Right lobe of liver (tissue), 6 donors: ENCODE data around the gene UTP4. TPM values are rescaled to one million over a fixed set of nuclear protein-coding genes. Genes with fewer than 3 reads are reported as not detected.

Experiments used
- ATAC-seq, 4 donors: fragments of 200-7000 bp; cut with Tn5 transposase; one replicate each; pipeline ENCODE4 v1.9.1; 2020; ENCODE audit warnings: mild to moderate bottlenecking in 4 of 4, moderate library complexity in 4 of 4
- DNase-seq, 3 donors: peaks; one replicate each; pipeline ENCODE4 v3.0.0-alpha.2; 2020
- H3K27ac ChIP-seq, 3 donors: fragments of 200-600 bp; one replicate each; pipeline ENCODE4 v1.8.0; 2022
- H3K27me3 ChIP-seq, 2 donors: fragments of 200-600 bp; one replicate each; pipeline ENCODE4 v1.8.0; 2022
- H3K36me3 ChIP-seq, 4 donors: fragments of 200-600 bp; sonication (generic) in 1 of 4; one replicate each; pipeline versions ENCODE4 v1.5.1 to v1.8.0; 2017 to 2022; ENCODE audit warnings: control low read depth in 1 of 4
- H3K4me1 ChIP-seq, 4 donors: fragments of 200-600 bp; sonication (generic) in 1 of 4; one replicate each; pipeline versions ENCODE4 v1.5.1 to v1.8.0; 2017 to 2022; ENCODE audit warnings: control low read depth in 1 of 4
- H3K4me3 ChIP-seq, 3 donors: fragments of 200-600 bp; one replicate each; pipeline ENCODE4 v1.8.0; 2022
- H3K9me3 ChIP-seq, 4 donors: fragments of 200-600 bp; sonication (generic) in 1 of 4; one replicate each; pipeline versions ENCODE4 v1.5.1 to v1.8.0; 2017 to 2022; ENCODE audit warnings: control low read depth in 1 of 4
- POLR2A ChIP-seq: fragments of 450-650 bp; IDR thresholded peaks from one replicate; pipeline ENCODE4 v1.6.1; 2017; ENCODE audit warnings: antibody characterized with exemption, mild to moderate bottlenecking
- WGBS: methylation state at CpG from one replicate; pipeline ENCODE4 v1.1.6; 2018; ENCODE audit warnings: low coverage, low lambda C conversion rate; ENCODE audit not compliant: insufficient coverage; ENCODE audit errors: missing lambda C conversion rate; 5-methylcytosine and 5-hydroxymethylcytosine counted together
- intact Hi-C, 2 donors: fragments of 100-400 bp; cut with DNase I; formaldehyde crosslinking; loops; one replicate each; pipeline versions ENCODE4 v1.11.2 to v1.14.1; 2022
- total RNA-seq, 6 experiments: library from RNA; depleted of rRNA in 2 of 6; stranded (reverse); fragments of >200 nt in 2 of 6; fragmentation: NEBNext Ultra II Directional in 3 of 6; extraction: Animal tissue kit (Norgen Biotek cat#: 25700) in 3 of 6; gene quantifications; one replicate each; pipeline versions ENCODE4 v1.1.0 to v1.2.4, GENCODE V29; 2016 to 2023
- TF ChIP-seq, protein P1 (sequence below), 4 donors: fragments of 200-600 bp in 3 of 4; fragments of 450-650 bp in 1 of 4; IDR thresholded peaks; one replicate each; pipeline versions ENCODE4 v1.5.1 to v1.8.0; 2016 to 2022; ENCODE audit warnings: antibody characterized with exemption in 4 of 4, mild to moderate bottlenecking in 2 of 4
- donor health status: DM: no; HTN: yes; CAD: no.
- donor health status: DM: no; HTN: no; CAD: no.
- donor health status: DM: no; HTN: no; CAD: no.
- donor health status: DM: no; HTN: yes; CAD: no.
- donor health status: DM: no; HTN: yes; CAD: no.

Gene UTP4
- total RNA-seq, 6 experiments from 2014 or later = 13.9 to 22.2 (median 19.6) TPM

DNA sequence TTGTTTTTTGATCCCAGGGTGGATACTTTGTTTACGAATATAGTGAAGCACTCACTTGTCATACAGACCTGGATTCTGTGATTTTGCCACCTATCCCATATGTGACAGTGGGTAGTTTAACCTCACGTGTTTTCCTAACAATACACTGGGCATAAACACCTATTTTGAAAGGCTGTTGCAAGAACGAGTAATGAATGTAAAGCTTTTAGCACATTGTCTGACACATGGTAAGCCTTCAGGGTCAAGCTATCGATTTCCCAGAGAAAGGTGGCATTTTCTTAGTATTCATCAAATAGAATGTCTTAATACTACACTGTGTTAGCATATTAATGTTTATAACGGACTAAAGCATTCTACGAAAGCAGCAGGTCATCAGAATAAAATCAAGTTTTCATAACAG, 2.0 kb upstream of the UTP4 start:
- no peaks in the 10 kb centered on the region for H3K36me3 ChIP-seq
- H3K27me3 ChIP-seq = no peaks in the 10 kb centered on the region
- H3K9me3 ChIP-seq = no peaks in the 10 kb centered on the region
- TF ChIP-seq POLR2A = no peak
- TF ChIP-seq, protein P1, sequence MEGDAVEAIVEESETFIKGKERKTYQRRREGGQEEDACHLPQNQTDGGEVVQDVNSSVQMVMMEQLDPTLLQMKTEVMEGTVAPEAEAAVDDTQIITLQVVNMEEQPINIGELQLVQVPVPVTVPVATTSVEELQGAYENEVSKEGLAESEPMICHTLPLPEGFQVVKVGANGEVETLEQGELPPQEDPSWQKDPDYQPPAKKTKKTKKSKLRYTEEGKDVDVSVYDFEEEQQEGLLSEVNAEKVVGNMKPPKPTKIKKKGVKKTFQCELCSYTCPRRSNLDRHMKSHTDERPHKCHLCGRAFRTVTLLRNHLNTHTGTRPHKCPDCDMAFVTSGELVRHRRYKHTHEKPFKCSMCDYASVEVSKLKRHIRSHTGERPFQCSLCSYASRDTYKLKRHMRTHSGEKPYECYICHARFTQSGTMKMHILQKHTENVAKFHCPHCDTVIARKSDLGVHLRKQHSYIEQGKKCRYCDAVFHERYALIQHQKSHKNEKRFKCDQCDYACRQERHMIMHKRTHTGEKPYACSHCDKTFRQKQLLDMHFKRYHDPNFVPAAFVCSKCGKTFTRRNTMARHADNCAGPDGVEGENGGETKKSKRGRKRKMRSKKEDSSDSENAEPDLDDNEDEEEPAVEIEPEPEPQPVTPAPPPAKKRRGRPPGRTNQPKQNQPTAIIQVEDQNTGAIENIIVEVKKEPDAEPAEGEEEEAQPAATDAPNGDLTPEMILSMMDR (IDR thresholded peaks at IDR 0.05) = no peak
- intact Hi-C loops = no loop called here
- DNase-seq = no peak
- 64% methylated on average over 6 of the region's 6 CpGs for WGBS
- no peak overlapping the region for H3K4me3 ChIP-seq
- H3K27ac ChIP-seq = no peak overlapping the region
- H3K4me1 ChIP-seq = peaks cover 0 to 29% (median 0%) of the 10 kb centered on the region in 4 donors
- no peak for ATAC-seq

DNA sequence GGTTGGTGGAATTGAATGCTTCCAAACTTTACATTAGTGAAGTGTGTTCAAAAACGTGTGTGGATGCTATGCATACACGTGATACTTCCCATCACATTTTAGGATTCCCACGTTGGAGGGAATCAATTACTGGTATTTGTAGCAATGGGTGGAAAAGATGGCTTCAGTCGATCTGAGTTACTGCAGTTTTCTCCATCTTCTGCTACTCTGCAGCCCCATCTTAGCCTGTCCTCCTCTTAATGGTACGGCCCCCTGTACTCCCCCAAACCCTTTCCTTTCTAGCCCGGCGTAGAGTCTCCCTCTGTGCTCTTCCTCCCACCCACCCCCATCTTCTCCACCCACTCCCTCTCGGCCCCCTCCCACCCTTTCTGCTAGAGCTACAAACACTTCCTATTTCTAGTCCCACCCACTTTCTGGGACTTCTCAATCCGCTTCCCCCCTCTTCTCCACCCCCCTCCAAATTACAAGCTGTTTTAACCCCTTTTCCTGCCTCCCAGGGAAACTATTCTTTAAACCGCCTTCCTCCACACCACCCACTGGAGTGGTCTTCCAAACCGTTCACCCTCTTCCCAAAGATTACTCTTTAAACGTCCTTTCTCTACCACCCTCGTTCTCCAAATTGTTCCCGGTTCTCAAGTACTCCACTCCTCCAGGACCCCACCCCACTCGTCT, 1.1 kb upstream of the UTP4 start:
- TF ChIP-seq, protein P1 (IDR thresholded peaks at IDR 0.05) = no peak
- no peak for TF ChIP-seq POLR2A
- peaks cover 0 to 29% (median 0%) of the 10 kb centered on the region in 4 donors for H3K4me1 ChIP-seq
- H3K36me3 ChIP-seq = no peaks in the 10 kb centered on the region
- intact Hi-C loops = no loop called here
- WGBS = 5% methylated on average over 15 of the region's 15 CpGs
- peak overlapping the region; percentile 87 to 93 (median 90) for H3K4me3 ChIP-seq
- no peaks in the 10 kb centered on the region for H3K27me3 ChIP-seq
- ATAC-seq (peak in 3 of 4 donors; percentile 2 to 25 (median 19)), DNase-seq (no peak)
- H3K27ac ChIP-seq = peak overlapping the region; percentile 37 to 91 (median 87)
- H3K9me3 ChIP-seq = no peaks in the 10 kb centered on the region

DNA sequence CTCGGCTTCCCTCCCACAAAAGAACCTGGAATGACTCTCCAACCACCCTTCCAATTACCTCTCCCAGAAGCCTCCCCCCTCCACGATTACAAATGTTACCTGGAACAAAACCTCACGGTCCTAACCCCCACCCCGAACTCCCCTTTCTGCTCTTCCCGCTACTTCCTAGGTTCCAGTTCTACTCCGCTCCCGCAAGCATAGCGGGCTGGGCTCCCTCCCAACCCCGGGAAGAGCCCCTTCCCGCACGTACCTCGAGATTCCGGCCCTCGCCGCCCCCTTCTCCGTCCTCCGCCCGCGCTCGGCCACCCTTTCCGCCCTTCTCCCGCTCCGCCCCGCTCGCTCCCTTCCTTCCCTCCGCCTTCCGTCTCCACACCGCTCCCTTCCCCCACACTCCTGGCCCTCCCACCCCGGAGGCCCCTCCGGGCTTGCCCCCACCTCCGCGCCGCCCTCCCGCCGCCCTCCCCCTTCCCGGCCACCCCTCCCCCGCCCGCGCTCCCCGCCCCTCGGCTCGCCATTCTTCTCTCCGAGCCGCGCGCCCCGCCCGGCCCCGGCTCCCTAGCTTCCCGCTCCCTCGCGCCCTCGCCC, 518 bp upstream of the UTP4 start:
- TF ChIP-seq POLR2A = no peak
- TF ChIP-seq, protein P1 (IDR thresholded peaks at IDR 0.05) = no peak
- peak; percentile 70 to 83 (median 78) for ATAC-seq
- WGBS = 1% methylated on average over 53 of the region's 53 CpGs
- Histone ChIP-seq H3K9me3 (no peaks in the 10 kb centered on the region), H3K4me1 (peaks cover 0 to 29% (median 0%) of the 10 kb centered on the region in 4 donors), H3K4me3 (peak overlapping the region; percentile 87 to 93 (median 90)), H3K27me3 (no peaks in the 10 kb centered on the region), H3K27ac (peak overlapping the region; percentile 68 to 91 (median 87)), H3K36me3 (peaks cover 0 to 6% (median 0%) of the 10 kb centered on the region in 4 donors)
- intact Hi-C loops = no loop called here
- DNase-seq = peak; percentile 77 to 88 (median 83)

DNA sequence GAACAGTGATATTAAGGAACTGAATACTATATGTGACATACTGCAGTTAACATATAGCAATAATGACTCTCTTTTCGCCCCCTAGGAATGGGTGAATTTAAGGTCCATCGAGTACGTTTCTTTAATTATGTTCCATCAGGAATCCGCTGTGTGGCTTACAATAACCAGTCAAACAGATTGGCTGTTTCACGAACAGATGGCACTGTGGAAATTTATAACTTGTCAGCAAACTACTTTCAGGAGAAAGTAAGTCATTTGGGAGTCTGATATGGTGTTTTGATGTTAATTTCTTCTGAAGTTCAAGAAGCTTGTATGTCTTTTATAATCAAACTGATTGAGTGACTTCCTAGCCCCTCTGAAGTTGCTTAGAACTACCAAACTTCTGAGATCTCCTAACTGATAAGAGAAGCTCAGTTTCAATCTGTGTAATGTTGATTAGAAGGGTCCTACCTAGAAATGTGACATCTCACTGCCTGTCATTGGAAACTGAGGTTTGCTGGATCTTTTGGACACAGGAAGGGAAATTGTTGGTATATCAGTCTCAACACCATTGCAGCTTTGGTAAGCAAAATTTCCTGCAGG, 1.0 kb downstream of the UTP4 start:
- DNase-seq = no peak
- Histone ChIP-seq H3K4me3 (peak overlapping the region; percentile 87 to 93 (median 90)), H3K4me1 (peaks cover 0 to 22% (median 0%) of the 10 kb centered on the region in 4 donors), H3K9me3 (no peaks in the 10 kb centered on the region), H3K27me3 (no peaks in the 10 kb centered on the region), H3K27ac (no peak overlapping the region), H3K36me3 (peaks cover 0 to 20% (median 0%) of the 10 kb centered on the region in 4 donors)
- intact Hi-C loops = no loop called here
- TF ChIP-seq POLR2A = no peak
- TF ChIP-seq, protein P1 (IDR thresholded peaks at IDR 0.05) = no peak
- ATAC-seq = no peak
- 30% methylated on average over 4 of the region's 5 CpGs for WGBS
